ENCODE measurements around the gene KIR2DL1. TPM values are rescaled to one million over a fixed set of nuclear protein-coding genes. Genes with fewer than 3 reads are reported as not detected.

Gene KIR2DL1
- total and polyA plus RNA-seq, 2 of the 4 experiments (the other 2 are of a cell fraction) = not detected

DNA sequence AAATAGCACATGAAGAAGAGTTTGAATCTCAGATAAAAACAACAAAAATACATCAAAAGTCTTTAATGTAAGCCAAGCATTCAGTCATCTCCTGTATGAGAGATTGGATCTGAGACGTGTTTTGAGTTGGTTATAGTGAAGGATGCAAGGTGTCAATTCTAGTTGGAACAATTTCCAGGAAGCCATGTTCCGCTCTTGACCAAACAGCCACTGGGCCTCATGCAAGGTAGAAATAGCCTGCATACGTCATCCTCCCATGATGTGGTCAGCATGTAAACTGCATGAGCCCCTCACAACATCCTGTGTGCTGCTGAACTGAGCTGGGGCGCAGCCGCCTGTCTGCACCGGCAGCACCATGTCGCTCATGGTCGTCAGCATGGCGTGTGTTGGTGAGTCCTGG, 45.5 kb upstream of the KIR2DL1 start, which contains the start of gene KIR3DL3:
Gene KIR3DL3 (plus strand): TSS at position 301 of the 400 bp plus-strand sequence. CDS start 55 bp downstream, at position 356.
- Histone ChIP-seq H3K27ac (ENCODE audit: insufficient read depth, low read length) (no peak within 1 kb of the TSS), H3K9me3 (ENCODE audit: control insufficient read depth, insufficient read depth, low read length) (peaks cover 31% of the 10 kb centered on the region), H4K91ac (ENCODE audit: insufficient read depth, low read depth, low read length) (no peak within 1 kb of the TSS), H2BK120ac (ENCODE audit: low read depth, low read length) (no peak within 1 kb of the TSS), H3K4me2 (ENCODE audit: low read depth, low read length) (no peak within 1 kb of the TSS), H3K27me3 (ENCODE audit: control insufficient read depth, insufficient read depth, low read length) (no peaks in the 10 kb centered on the region), H3K79me1 (ENCODE audit: low read depth in 1 of 2, low read length in 2 of 2) (no peaks in the 10 kb centered on the region), H3K4me3 (ENCODE audit: insufficient read depth, low read depth, low read length) (no peak within 1 kb of the TSS), H4K8ac (ENCODE audit: low read depth in 2 of 2, low read length in 2 of 2) (no peak within 1 kb of the TSS), H3K36me3 (ENCODE audit: control insufficient read depth, insufficient read depth, low read length) (no peaks in the 10 kb centered on the region), H3K4ac (ENCODE audit: low read depth, low read length) (no peak within 1 kb of the TSS), H4K20me1 (ENCODE audit: insufficient read depth, low read length) (no peaks in the 10 kb centered on the region), H3K23ac (ENCODE audit: low read depth, low read length) (no peak within 1 kb of the TSS), H2BK20ac (ENCODE audit: low read depth, low read length) (no peak within 1 kb of the TSS), H2AK9ac (replicated peaks; ENCODE audit: low read depth, low read length, poor library complexity) (no peak within 1 kb of the TSS), H2BK15ac (ENCODE audit: low read depth, low read length) (no peak within 1 kb of the TSS), H4K5ac (ENCODE audit: low read depth, low read length) (no peak within 1 kb of the TSS), H3K14ac (replicated peaks; ENCODE audit: low read depth, low read length) (no peak within 1 kb of the TSS), H3K9ac (ENCODE audit: low read depth, low read length) (no peak within 1 kb of the TSS), H3K9me1 (ENCODE audit: insufficient read depth, low read length) (no peaks in the 10 kb centered on the region), H3K4me1 (ENCODE audit: control insufficient read depth, insufficient read depth, low read length) (no peaks in the 10 kb centered on the region), H3K18ac (ENCODE audit: low read depth, low read length) (no peak within 1 kb of the TSS), H2BK5ac (ENCODE audit: low read depth, low read length, poor library complexity, severe bottlenecking) (no peak within 1 kb of the TSS), H2AFZ (replicated peaks; ENCODE audit: low read length, poor library complexity) (no peak within 1 kb of the TSS), H3K56ac (ENCODE audit: extremely low read depth, insufficient read depth, low read length) (no peak within 1 kb of the TSS), H2AK5ac (ENCODE audit: low read depth, low read length) (no peak within 1 kb of the TSS)
- CTCF ChIA-PET = no interaction called here
- WGBS, 2 experiments (ENCODE audit: extremely low coverage in 2 of 2, insufficient read length in 1 of 2) = 67% methylated on average over 1 of the region's 9 CpGs; no CpG with 5 or more reads in 1 of the 2 experiments
- intact Hi-C loops (cut with micrococcal nuclease) (no loop called here), in situ Hi-C loops (cut with MboI; ENCODE audit: low sequenced_read_pairs) (no loop called here), dilution Hi-C loops (cut with HindIII; ENCODE audit: low sequenced_read_pairs, unreplicated experiment) (no loop called here)
- ATAC-seq (ENCODE audit: low read depth) (no peak), DNase-seq (no peak)
- TF ChIP-seq, protein P1, sequence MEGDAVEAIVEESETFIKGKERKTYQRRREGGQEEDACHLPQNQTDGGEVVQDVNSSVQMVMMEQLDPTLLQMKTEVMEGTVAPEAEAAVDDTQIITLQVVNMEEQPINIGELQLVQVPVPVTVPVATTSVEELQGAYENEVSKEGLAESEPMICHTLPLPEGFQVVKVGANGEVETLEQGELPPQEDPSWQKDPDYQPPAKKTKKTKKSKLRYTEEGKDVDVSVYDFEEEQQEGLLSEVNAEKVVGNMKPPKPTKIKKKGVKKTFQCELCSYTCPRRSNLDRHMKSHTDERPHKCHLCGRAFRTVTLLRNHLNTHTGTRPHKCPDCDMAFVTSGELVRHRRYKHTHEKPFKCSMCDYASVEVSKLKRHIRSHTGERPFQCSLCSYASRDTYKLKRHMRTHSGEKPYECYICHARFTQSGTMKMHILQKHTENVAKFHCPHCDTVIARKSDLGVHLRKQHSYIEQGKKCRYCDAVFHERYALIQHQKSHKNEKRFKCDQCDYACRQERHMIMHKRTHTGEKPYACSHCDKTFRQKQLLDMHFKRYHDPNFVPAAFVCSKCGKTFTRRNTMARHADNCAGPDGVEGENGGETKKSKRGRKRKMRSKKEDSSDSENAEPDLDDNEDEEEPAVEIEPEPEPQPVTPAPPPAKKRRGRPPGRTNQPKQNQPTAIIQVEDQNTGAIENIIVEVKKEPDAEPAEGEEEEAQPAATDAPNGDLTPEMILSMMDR (conservative IDR thresholded peaks at IDR 0.05; ENCODE audit: low read depth, low read length) = no peak
- TF ChIP-seq RCOR1 (IDR thresholded peaks at IDR 0.05; ENCODE audit: insufficient replicate concordance, low read length) (no peak), MAFK (IDR thresholded peaks at IDR 0.05; ENCODE audit: low read depth, low read length) (no peak), MAZ (IDR thresholded peaks at IDR 0.05; ENCODE audit: borderline replicate concordance, low read depth, low read length) (no peak), POLR2A (IDR thresholded peaks at IDR 0.05; ENCODE audit: low read depth, low read length) (no peak), CHD1 (IDR thresholded peaks at IDR 0.05; ENCODE audit: low read depth, low read length) (no peak), RFX5 (IDR thresholded peaks at IDR 0.05; ENCODE audit: low read depth, low read length) (no peak), SMC3 (IDR thresholded peaks at IDR 0.05; ENCODE audit: low read depth, low read length) (no peak)
- TF ChIP-seq, protein P2, sequence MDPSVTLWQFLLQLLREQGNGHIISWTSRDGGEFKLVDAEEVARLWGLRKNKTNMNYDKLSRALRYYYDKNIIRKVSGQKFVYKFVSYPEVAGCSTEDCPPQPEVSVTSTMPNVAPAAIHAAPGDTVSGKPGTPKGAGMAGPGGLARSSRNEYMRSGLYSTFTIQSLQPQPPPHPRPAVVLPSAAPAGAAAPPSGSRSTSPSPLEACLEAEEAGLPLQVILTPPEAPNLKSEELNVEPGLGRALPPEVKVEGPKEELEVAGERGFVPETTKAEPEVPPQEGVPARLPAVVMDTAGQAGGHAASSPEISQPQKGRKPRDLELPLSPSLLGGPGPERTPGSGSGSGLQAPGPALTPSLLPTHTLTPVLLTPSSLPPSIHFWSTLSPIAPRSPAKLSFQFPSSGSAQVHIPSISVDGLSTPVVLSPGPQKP (IDR thresholded peaks at IDR 0.05; ENCODE audit: borderline replicate concordance, low read depth, low read length) = no peak
- POLR2A ChIA-PET (ENCODE audit: unreplicated experiment) = no interaction called here
- BruUV-seq (replicated peaks) = no TSS peak

Data from IMR-90 (cell line).